ENCODE data around the gene CCDC180.
"Not testable (repeated sequence)": the region's sequence is repeated elsewhere in the genome, so short reads cannot be mapped to it uniquely, and the experiment has no call there.

CCDC180 gene

DNA sequence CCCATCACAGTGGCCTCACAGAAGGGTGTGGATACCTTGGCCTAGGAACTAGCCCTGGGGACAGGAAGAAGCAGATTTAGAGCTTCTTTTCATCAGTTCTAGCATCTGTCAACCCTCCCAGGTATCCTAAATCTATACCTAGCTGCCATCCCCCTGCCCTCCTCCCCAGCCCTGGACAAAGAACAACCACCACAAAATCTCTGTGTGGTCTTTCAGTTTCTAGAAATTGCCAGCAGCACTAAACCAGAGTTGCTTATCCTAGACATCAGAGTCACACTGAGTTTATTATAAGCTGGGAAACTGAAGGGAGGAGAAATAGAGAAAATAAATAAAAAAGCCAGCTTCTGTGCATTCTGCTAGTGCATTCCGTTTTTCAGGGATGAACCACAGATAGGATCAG lies 14.6 kb downstream of the CCDC180 start:
- in situ Hi-C loops (cut with HindIII; ENCODE audit: low pct_ligation_motif_present, low sequenced_read_pairs), result no loop called here
- Histone ChIP-seq H3K36me3 (replicated peaks) (no peaks in the 10 kb centered on the region), H3K27me3 (replicated peaks) (no peaks in the 10 kb centered on the region), H3K27ac (no peak overlapping the region), H3K4me3 (ENCODE audit: low read depth, low read length) (no peak overlapping the region)
- TF ChIP-seq CTCF (IDR thresholded peaks at IDR 0.05; ENCODE audit: low read depth, low read length, missing control alignments), result no peak
- no peak for DNase-seq

DNA sequence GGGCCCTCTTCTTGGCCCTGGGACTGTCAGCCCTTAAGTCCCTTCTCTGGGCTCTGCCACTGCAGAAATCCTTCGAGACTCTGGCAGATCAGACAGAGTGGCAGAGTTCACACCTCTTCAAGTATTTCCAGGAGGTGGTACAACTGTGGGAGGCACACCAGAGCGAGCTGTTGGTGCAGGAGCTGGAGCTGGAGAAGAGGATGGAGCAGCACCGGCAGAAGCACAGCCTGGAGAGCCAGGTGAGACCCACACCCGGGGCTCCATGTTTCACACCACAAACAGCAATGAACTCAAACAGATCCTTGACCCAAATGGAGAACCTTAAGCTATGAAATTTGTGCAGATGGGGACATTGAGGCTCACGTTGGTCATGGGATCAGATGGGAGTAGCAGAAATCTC lies 17.5 kb downstream of the CCDC180 start:
- Histone ChIP-seq H3K4me3 (ENCODE audit: low read depth, low read length) (no peak overlapping the region), H3K36me3 (replicated peaks) (no peaks in the 10 kb centered on the region), H3K27me3 (replicated peaks) (no peaks in the 10 kb centered on the region), H3K27ac (no peak overlapping the region)
- no peak for DNase-seq
- in situ Hi-C loops (cut with HindIII; ENCODE audit: low pct_ligation_motif_present, low sequenced_read_pairs), result no loop called here
- no peak for TF ChIP-seq CTCF (IDR thresholded peaks at IDR 0.05; ENCODE audit: low read depth, low read length, missing control alignments)

- Histone ChIP-seq H3K36me3 (replicated peaks) (no peaks in the 10 kb centered on the region), H3K4me3 (ENCODE audit: low read depth, low read length) (no peak overlapping the region), H3K27me3 (replicated peaks) (no peaks in the 10 kb centered on the region), H3K27ac (no peak overlapping the region)
- in situ Hi-C loops (cut with HindIII; ENCODE audit: low pct_ligation_motif_present, low sequenced_read_pairs), result no loop called here
- no peak for TF ChIP-seq CTCF (IDR thresholded peaks at IDR 0.05; ENCODE audit: low read depth, low read length, missing control alignments)
- DNase-seq, result no peak
These were observed 20.1 kb downstream of the CCDC180 start for GRCh38 chr9:97327562-97327961.

DNA sequence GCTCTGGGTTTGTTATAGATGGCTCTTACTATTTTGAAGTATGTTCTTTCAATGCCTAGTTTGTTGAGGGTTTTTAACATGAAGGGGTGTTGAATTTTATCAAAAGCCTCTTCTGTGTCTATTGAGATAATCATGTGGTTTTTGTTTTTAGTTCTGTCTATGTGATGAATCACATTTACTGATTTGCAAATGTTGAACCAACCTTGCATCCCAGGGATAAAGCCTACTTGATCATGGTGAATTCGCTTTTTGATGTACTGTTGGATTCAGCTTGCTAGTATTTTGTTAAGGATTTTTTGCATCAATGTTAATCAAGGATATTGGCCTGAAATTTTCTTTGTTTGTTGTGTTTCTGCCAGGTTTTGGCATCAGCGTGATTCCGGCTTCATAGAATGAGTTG lies 25.5 kb downstream of the CCDC180 start:
- no peak for DNase-seq
- H3K27me3 ChIP-seq (replicated peaks), result no peaks in the 10 kb centered on the region
- no peaks in the 10 kb centered on the region for H3K36me3 ChIP-seq (replicated peaks)
- in situ Hi-C loops (cut with HindIII; ENCODE audit: low pct_ligation_motif_present, low sequenced_read_pairs), result no loop called here
- TF ChIP-seq CTCF (IDR thresholded peaks at IDR 0.05; ENCODE audit: low read depth, low read length, missing control alignments), result no peak
- no peak overlapping the region for H3K27ac ChIP-seq
- no peak overlapping the region for H3K4me3 ChIP-seq (ENCODE audit: low read depth, low read length)

DNA sequence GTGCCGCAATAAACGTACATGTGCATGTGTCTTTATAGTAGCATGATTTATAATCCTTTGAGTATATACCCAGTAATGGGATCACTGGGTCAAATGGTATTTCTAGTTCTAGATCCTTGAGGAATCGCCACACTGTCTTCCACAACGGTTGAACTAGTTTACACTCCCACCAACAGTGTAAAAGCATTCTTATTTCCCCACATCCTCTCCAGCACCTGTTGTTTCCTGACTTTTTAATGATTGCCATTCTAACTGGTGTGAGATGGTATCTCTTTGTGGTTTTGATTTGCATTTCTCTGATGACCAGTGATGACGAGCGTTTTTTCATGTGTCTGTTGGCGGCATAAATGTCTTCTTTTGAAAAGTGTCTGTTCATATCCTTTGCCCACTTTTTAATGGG lies 28.2 kb downstream of the CCDC180 start:
- H3K36me3 ChIP-seq (replicated peaks); H3K27ac ChIP-seq; in situ Hi-C loops (cut with HindIII; ENCODE audit: low pct_ligation_motif_present, low sequenced_read_pairs); DNase-seq; H3K27me3 ChIP-seq (replicated peaks); H3K4me3 ChIP-seq (ENCODE audit: low read depth, low read length): not testable (repeated sequence)

DNA sequence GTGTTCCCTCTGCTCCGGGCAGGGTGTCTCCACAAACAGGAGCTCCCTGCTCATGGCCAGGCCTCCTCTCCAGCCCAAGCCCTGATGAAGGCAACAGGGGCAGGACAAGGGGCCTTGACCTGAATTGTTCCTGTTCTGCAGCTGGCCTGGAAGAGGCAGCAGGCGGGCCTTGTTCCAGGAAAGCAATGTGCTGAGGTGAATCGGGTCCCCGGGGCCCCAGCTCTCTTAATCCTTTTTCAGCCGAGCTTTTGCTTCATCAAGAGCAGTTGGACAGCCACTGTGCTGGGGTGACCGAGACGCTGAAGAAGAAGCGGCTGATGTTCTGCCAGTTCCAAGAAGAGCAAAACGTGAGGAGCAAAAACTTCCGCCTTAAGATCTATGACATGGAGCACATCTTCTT lies 41.4 kb downstream of the CCDC180 start:
- in situ Hi-C loops (cut with HindIII; ENCODE audit: low pct_ligation_motif_present, low sequenced_read_pairs), result no loop called here
- Histone ChIP-seq H3K36me3 (replicated peaks) (no peaks in the 10 kb centered on the region), H3K27me3 (replicated peaks) (no peaks in the 10 kb centered on the region), H3K4me3 (ENCODE audit: low read depth, low read length) (no peak overlapping the region), H3K27ac (no peak overlapping the region)
- TF ChIP-seq CTCF (IDR thresholded peaks at IDR 0.05; ENCODE audit: low read depth, low read length, missing control alignments), result no peak
- no peak for DNase-seq

Measured in brain microvascular endothelial cell (primary cell).